ENCODE results near the gene KLHL25.

Gene KLHL25

DNA sequence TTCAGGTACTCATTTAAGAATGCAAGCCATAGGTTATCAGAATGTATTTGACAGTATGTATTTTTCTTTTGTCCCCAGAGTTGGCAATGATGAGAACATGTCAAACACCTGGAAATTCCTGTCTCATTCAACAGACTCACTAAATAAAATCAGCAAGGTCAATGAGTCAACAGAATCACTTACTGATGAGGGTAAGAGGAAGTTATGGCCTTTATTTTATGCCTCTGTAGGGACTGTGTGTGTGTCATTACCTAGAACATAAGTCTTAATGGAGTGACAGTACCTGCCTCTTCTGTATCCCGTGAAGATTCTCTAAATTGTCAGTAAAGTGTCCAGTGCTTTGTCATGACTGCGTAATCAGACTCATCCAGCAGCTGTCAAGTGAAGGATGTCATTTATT, 77.5 kb downstream of the KLHL25 start:
- no peak for DNase-seq (ENCODE audit: low read depth)

DNA sequence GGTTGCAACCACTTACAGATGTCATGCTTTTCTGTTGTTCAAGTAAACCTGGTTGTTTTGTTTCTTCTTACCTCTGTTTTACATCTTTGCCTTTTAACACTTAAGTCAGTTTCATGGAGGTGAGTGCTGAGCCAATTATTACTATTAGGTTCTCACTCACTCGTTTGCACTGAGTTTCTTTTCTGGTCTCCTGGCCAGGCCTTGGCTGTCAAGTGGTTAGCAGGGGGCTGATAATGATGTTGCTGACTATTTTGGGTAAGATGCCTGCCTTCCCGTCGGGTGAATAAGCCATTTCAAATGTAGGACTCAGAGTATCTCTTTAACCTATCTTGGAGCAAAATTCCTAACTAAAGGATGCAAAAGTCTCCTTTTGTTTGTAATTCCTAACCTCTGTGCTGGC, 78.5 kb downstream of the KLHL25 start:
- DNase-seq (ENCODE audit: low read depth) = no peak

DNA sequence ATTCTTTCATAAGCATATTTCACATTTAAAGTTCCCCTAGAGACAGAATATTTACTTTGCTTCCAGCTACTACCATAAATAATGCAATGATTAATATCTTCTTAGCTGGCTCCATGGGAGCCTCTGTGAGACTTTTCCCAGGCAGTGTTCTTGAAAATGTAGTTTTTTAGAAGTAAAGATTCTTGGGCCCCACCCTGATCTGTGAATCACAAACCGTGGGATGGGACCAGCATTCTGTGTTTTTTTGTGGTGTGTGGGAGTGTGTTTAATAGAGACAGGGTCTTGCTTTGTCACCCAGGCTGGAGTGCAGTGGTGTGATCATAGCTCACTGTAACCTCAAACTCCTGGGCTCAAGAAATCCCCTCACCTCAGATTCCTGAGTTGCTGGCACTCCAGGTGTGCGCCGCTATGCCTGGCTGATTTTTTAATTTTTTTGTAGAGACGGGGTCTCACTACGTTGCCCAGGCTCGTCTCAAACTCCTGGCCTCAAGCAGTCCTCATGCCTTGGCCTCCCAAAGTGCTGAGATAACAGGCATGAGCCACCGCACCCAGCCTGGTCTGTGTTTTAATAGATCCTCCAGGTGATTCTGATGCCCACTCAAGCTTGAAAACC, 83.0 kb downstream of the KLHL25 start:
- no peak for DNase-seq (ENCODE audit: low read depth)

DNA sequence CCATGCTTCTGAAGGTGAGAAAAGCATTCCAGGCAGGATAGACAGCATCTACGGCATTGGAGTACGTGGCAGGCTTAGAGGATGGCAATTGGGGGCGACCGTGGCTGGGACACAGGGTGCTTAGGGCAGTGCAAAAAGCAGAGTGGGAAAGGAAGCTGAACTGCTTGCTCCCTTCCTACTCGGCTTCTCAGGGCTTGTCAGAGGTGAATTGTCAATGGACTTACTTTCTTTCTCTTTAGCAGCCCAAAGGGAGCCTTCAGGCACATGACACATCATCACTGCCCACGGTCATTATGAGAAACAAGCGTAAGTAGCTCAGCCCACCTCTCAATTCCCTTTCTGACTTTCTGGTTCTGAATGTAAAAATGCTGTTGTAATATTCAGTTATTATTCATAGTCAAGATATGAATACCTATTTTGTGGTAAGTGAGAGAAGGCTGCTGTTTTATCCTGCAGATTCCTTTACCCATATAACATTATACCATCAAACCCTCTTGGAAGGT, 84.3 kb downstream of the KLHL25 start:
- no peak for DNase-seq (ENCODE audit: low read depth)

Data from T-helper 22 cell (primary cell).